ENCODE results near the gene ZNF335. TPM values are rescaled to one million over a fixed set of nuclear protein-coding genes. Genes with fewer than 3 reads are reported as not detected.

Gene ZNF335
- total and polyA plus RNA-seq, 2 of the 8 experiments (the other 6 are each of a cell fraction or from before 2014, with no cell fraction given): 12.4 to 14.6 TPM

GRCh38 chr20:45918182-45918737 lies 53.7 kb downstream of the ZNF335 start:
- Histone ChIP-seq H4K5ac (ENCODE audit: insufficient read length, low read depth, low read length) (no peak overlapping the region), H2BK120ac (replicated peaks; ENCODE audit: low read depth, low read length) (no peak overlapping the region), H3K14ac (ENCODE audit: insufficient read length) (no peak overlapping the region), H2AFZ (ENCODE audit: low read length) (no peak overlapping the region), H3K36me3 (ENCODE audit: control insufficient read depth in 2 of 4, insufficient read depth in 4 of 4, low read length in 3 of 4) (no peaks in the 10 kb centered on the region), H3K9me3 (ENCODE audit: insufficient read depth in 2 of 2, low read depth in 1 of 2, low read length in 1 of 2) (no peaks in the 10 kb centered on the region), H2BK20ac (ENCODE audit: low read length) (no peak overlapping the region), H3K4me2 (ENCODE audit: insufficient read depth in 1 of 2, low read depth in 2 of 2, low read length in 2 of 2) (no peak overlapping the region), H3K79me2 (ENCODE audit: control insufficient read depth in 1 of 2, insufficient read depth in 2 of 2, low read length in 2 of 2) (no peaks in the 10 kb centered on the region), H3K4me3 (ENCODE audit: extremely low read depth in 1 of 4, insufficient read depth in 2 of 4, low read depth in 3 of 4, low read length in 4 of 4) (no peak overlapping the region), H3K23me2 (ENCODE audit: low read depth, low read length) (no peaks in the 10 kb centered on the region), H4K20me1 (replicated peaks in 1 of 2; ENCODE audit: control insufficient read depth in 1 of 2, insufficient read depth in 2 of 2, low read length in 2 of 2) (no peaks in the 10 kb centered on the region), H4K91ac (replicated peaks; ENCODE audit: insufficient read length, low read length) (no peak overlapping the region), H2BK12ac (ENCODE audit: low read depth, low read length) (no peak overlapping the region), H3K27me3 (replicated peaks in 1 of 4; ENCODE audit: control insufficient read depth in 3 of 4, extremely low read depth in 1 of 4, insufficient read depth in 3 of 4, low read length in 3 of 4) (no peaks in the 10 kb centered on the region), H3K56ac (replicated peaks; ENCODE audit: insufficient read length, low read depth, low read length) (no peak overlapping the region), H2BK15ac (ENCODE audit: low read length) (0 out of 2 replicates have a peak overlapping the region, but pooled peaks have one; percentile 46), H3K18ac (ENCODE audit: extremely low read depth, low read length) (no peak overlapping the region), H3K9ac (replicated peaks in 1 of 4; ENCODE audit: extremely low read depth in 1 of 4, low read depth in 3 of 4, low read length in 3 of 4) (no peak overlapping the region), H4K8ac (ENCODE audit: extremely low read depth, insufficient read depth, low read length) (no peak overlapping the region), H3K23ac (ENCODE audit: insufficient read length) (no peak overlapping the region), H3K4me1 (replicated peaks in 1 of 4; ENCODE audit: control insufficient read depth in 3 of 4, insufficient read depth in 4 of 4, low read length in 3 of 4) (peaks cover 0 to 3% (median 0%) of the 10 kb centered on the region in 4 experiments; a peak in 1 of 7 replicates), H2AK5ac (ENCODE audit: low read depth, low read length) (no peak overlapping the region), H3K79me1 (ENCODE audit: low read depth, low read length) (no peaks in the 10 kb centered on the region), H3K27ac (ENCODE audit: low read depth, low read length) (no peak overlapping the region), H3K4ac (replicated peaks; ENCODE audit: insufficient read length, low read depth, low read length) (no peak overlapping the region), H2BK5ac (ENCODE audit: low read depth, low read length) (no peak overlapping the region)
- no peak for FAIRE-seq
- ChIA-PET POLR2A (ENCODE audit: partially characterized antibody) (interaction anchor here (1.0 to 11.8 kb wide), 4 partner anchors 8 to 21 kb away, joined by 4 to 165 read pairs (median 5); partner anchors contain the start of gene PCIF1), CTCF (ENCODE audit: partially characterized antibody) (interaction anchor here (0.6 to 1.4 kb wide), 3 partner anchors 12 to 15 kb away, joined by 3 to 4 read pairs (median 3); no protein-coding TSS in a partner anchor)
- WGBS, 2 experiments (ENCODE audit: extremely low coverage in 1 of 2, insufficient coverage in 1 of 2, insufficient read length in 1 of 2, insufficient replicate concordance in 2 of 2, low coverage in 1 of 2, low lambda C conversion rate in 2 of 2, missing lambda C conversion rate in 1 of 2): 97% methylated on average over 5 of the region's 5 CpGs; no CpG with 5 or more reads in 1 of the 2 experiments
- DNase-seq (ENCODE audit: low read depth in 1 of 2, low spot score in 2 of 2): no peak
- TF ChIP-seq SP2 (IDR thresholded peaks at IDR 0.05; ENCODE audit: low read length) (no peak), ZNF274 (IDR thresholded peaks at IDR 0.05; ENCODE audit: borderline replicate concordance, extremely low read depth, low read length) (no peak), CTBP2 (IDR thresholded peaks at IDR 0.05; ENCODE audit: borderline replicate concordance, insufficient read depth, insufficient read length, low read length) (no peak)

Measured in H1 (cell line).